VCaP (cell line): ENCODE results near the gene GABARAP.

Experiments
- H3K27ac ChIP-seq: fragments of 450-650 bp; 2 replicates; pipeline ENCODE4 v1.5.1; 2017
- CTCF ChIP-seq: fragments of 450-650 bp; conservative IDR thresholded peaks from 2 replicates; pipeline ENCODE4 v1.5.1; 2017; ENCODE audit warnings: mild to moderate bottlenecking, moderate library complexity

Gene GABARAP

GRCh38 chr17:7283471-7284216, 41.4 kb upstream of the GABARAP start:
- no peak overlapping the region for H3K27ac ChIP-seq
- no peak for TF ChIP-seq CTCF

- no peak for TF ChIP-seq CTCF
- H3K27ac ChIP-seq = no peak overlapping the region
Measured at GRCh38 chr17:7282752-7283321, 40.6 kb upstream of the GABARAP start.

- H3K27ac ChIP-seq = no peak overlapping the region
- TF ChIP-seq CTCF = no peak
Measured at GRCh38 chr17:7281953-7282751, 39.9 kb upstream of the GABARAP start.

GRCh38 chr17:7281074-7281952, 39.1 kb upstream of the GABARAP start, which contains the start of gene SLC2A4:
SLC2A4 (plus strand) TSS chr17:7281718; CDS start chr17:7281935, 217 bp downstream.
- H3K27ac ChIP-seq = peak within 1 kb of the TSS; percentile 45
- no peak for TF ChIP-seq CTCF

GRCh38 chr17:7280519-7281073, 38.3 kb upstream of the GABARAP start:
- TF ChIP-seq CTCF = peak; percentile 86
- H3K27ac ChIP-seq = peak overlapping the region; percentile 45

GRCh38 chr17:7279448-7279847, 37.2 kb upstream of the GABARAP start:
- no peak overlapping the region for H3K27ac ChIP-seq
- TF ChIP-seq CTCF = no peak
